ENCODE results near the gene FAM81A. TPM values are rescaled to one million over a fixed set of nuclear protein-coding genes. Genes with fewer than 3 reads are reported as not detected.

Gene FAM81A
- total RNA-seq, 1 experiment from 2014 or later, result 2.0 TPM

- no peak for TF ChIP-seq E2F5 (CRISPR knock-in tag; IDR thresholded peaks at IDR 0.05)
- no peak for TF ChIP-seq TEAD1 (CRISPR knock-in tag; IDR thresholded peaks at IDR 0.05)
These were observed 5.6 kb upstream of the FAM81A start (continued) for GRCh38 chr15:59432389-59432788.

- ATAC-seq, result no peak
- TF ChIP-seq ATF1 (CRISPR knock-in tag; IDR thresholded peaks at IDR 0.05), result no peak
- TF ChIP-seq MLX (CRISPR knock-in tag; IDR thresholded peaks at IDR 0.05), result no peak
- no peak for TF ChIP-seq FOXP4 (CRISPR knock-in tag; IDR thresholded peaks at IDR 0.05)
- no peak for TF ChIP-seq ATF3 (CRISPR knock-in tag; conservative IDR thresholded peaks at IDR 0.05)
- TF ChIP-seq TP53 (CRISPR knock-in tag; IDR thresholded peaks at IDR 0.05), result no peak
- TF ChIP-seq ZMAT4 (CRISPR knock-in tag; IDR thresholded peaks at IDR 0.05), result no peak
- TF ChIP-seq ZBTB21 (CRISPR knock-in tag; IDR thresholded peaks at IDR 0.05; ENCODE audit: borderline replicate concordance), result no peak
- TF ChIP-seq ATF2 (CRISPR knock-in tag; IDR thresholded peaks at IDR 0.05; ENCODE audit: borderline replicate concordance, low read depth), result no peak
- TF ChIP-seq CTCF (IDR thresholded peaks at IDR 0.05), result no peak
- TF ChIP-seq SMAD4 (CRISPR knock-in tag; IDR thresholded peaks at IDR 0.05), result no peak
- TF ChIP-seq ESRRA (CRISPR knock-in tag; IDR thresholded peaks at IDR 0.05; ENCODE audit: borderline replicate concordance), result no peak
- no peak for TF ChIP-seq NR1H2 (CRISPR knock-in tag; IDR thresholded peaks at IDR 0.05)
- TF ChIP-seq ZNF138 (CRISPR knock-in tag; conservative IDR thresholded peaks at IDR 0.05), result no peak
- no peak for TF ChIP-seq ZNF532 (CRISPR knock-in tag; IDR thresholded peaks at IDR 0.05; ENCODE audit: borderline replicate concordance)
- TF ChIP-seq GABPB1 (CRISPR knock-in tag; IDR thresholded peaks at IDR 0.05), result no peak
- Mint-ChIP-seq H3K4me1 (peaks cover 13% of the 10 kb centered on the region), H3K4me3 (no peak overlapping the region), H3K36me3 (peaks cover 2% of the 10 kb centered on the region), H3K27me3 (ENCODE audit: low read depth) (peaks cover 54% of the 10 kb centered on the region), H3K9me3 (peaks cover 4% of the 10 kb centered on the region), H3K27ac (no peak overlapping the region)
- no peak for DNase-seq (ENCODE audit: low spot score)
- ChIA-PET CTCF (no interaction called here), POLR2A (no interaction called here)
These were observed 3.5 kb upstream of the FAM81A start for GRCh38 chr15:59434481-59434880.

All from WTC11 (cell line).